Right ventricle myocardium superior (tissue), 1 donor: ENCODE measurements around the gene ITPR3. TPM values are rescaled to one million over a fixed set of nuclear protein-coding genes. Genes with fewer than 3 reads are reported as not detected.

Source experiments
- ATAC-seq: fragments of 200-7000 bp; cut with Tn5 transposase; one replicate; pipeline ENCODE4 v1.9.1; 2020; ENCODE audit warnings: mild to moderate bottlenecking; ENCODE audit not compliant: poor library complexity
- DNase-seq: peaks from one replicate; pipeline ENCODE4 v3.0.0-alpha.2; 2020
- intact Hi-C: fragments of 100-400 bp; cut with DNase I; formaldehyde crosslinking; loops from one replicate; pipeline ENCODE4 v1.11.2; 2022
- total RNA-seq: library from RNA; stranded (reverse); fragmentation: NEBNext Ultra II Directional; extraction: Animal tissue kit (Norgen Biotek cat#: 25700); gene quantifications from one replicate; pipeline ENCODE4 v1.2.1, GENCODE V29; 2021
- donor health status: DM: no; HTN: yes; CAD: no; lungs with severe emphysema.

ITPR3 gene
- total RNA-seq, 1 donor from 2014 or later, result 6.0 TPM

DNA sequence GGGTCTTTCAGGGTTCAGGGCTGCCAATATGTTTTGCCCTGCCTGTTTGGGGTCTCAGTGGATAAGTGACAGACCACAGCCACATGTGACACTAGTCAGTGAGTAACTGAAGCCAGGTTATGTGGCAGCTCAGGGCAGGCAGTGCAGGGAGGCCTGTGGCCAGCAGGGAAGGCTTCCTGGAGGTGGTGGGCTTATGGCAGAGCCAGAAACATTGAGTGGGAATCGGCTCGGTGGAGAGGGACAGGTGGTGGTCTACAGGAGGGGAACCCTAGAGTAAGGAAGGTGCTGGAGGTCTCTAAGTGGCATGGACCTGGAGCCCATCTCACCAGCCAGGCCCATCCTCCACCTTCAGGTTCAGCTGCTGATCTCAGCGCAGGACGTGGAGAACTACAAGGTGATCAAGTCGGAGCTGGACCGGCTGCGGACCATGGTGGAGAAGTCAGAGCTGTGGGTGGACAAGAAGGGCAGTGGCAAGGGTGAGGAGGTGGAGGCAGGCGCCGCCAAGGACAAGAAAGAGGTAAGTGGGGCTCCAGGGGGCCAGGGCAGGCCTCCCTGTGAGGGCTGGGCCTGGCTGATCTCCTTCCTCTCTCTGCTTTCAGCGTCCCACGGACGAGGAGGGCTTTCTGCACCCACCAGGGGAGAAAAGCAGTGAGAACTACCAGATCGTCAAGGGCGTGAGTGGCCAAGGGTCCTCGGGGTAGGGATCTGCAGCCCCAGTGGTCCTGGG, 55.5 kb downstream of the ITPR3 start:
- DNase-seq (no peak), ATAC-seq (no peak)
- intact Hi-C loops, result no loop called here

DNA sequence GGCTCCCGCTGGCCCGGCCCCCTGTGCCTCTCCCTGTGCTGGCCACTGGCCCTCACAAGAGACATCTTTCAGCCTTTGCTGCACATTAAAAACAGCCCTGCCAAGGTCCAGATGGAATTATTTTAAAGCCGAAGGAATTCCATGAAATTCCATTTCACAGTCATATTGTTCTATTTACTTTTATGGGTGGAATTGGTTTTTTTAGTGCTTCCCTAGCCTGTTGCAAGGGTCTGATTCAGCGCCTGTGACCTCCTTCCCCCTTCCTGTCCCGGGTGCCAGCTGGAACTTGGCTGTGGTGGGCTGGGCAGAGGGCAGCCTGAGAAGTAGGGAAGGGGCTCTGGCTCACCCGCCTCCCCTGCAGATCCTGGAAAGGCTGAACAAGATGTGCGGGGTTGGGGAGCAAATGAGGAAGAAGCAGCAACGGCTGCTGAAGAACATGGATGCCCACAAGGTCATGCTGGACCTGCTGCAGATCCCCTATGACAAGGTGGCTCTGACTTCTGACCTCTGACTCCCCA, 56.1 kb downstream of the ITPR3 start:
- DNase-seq (no peak), ATAC-seq (no peak)
- intact Hi-C loops, result no loop called here

DNA sequence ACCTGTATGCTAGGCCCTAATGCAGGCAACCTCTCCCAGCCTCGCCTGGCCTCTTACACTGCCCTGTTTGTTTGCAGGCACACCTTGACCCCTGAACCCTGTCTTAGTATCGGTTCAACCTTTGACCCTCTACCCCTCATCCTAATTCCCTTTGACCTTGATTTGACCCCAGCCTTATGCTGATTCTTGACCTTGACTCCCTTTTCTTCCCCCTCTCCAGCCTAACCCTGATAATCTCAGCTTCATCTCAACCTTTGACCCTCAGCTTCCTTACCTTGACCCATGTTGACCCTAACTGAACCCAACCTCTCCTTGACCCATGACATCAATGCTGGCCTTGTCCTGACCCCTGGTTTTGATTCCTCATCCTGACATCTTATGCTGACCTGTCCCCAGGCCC, 56.6 kb downstream of the ITPR3 start:
- intact Hi-C loops, result no loop called here
- DNase-seq, result no peak
- ATAC-seq, result no peak

DNA sequence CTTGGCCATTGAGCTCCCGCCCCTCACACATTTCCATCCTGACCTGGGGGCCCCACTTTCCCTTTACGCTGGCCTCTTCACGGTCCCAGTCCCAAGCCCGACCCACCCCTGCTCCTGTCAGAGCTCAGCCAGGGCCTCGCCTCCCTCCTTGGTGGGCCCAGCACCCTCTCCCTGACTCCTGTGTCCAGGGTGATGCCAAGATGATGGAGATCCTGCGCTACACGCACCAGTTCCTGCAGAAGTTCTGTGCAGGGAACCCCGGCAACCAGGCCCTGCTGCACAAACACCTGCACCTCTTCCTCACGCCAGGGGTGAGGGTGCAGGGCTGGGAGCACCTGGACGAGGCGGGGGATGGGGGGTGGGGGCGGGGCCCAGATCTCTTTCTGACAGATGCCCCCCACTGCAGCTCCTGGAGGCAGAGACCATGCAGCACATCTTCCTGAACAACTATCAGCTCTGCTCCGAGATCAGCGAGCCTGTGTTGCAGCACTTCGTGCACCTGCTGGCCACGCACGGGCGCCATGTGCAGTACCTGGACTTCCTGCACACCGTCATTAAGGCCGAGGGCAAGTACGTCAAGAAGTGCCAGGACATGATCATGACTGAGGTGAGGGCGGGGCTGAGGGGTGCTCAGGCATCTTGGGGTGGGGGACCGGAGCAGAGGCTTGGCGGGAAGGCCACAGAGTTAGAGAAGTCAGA, 57.3 kb downstream of the ITPR3 start:
- no peak for ATAC-seq
- DNase-seq, result no peak
- intact Hi-C loops, result no loop called here

DNA sequence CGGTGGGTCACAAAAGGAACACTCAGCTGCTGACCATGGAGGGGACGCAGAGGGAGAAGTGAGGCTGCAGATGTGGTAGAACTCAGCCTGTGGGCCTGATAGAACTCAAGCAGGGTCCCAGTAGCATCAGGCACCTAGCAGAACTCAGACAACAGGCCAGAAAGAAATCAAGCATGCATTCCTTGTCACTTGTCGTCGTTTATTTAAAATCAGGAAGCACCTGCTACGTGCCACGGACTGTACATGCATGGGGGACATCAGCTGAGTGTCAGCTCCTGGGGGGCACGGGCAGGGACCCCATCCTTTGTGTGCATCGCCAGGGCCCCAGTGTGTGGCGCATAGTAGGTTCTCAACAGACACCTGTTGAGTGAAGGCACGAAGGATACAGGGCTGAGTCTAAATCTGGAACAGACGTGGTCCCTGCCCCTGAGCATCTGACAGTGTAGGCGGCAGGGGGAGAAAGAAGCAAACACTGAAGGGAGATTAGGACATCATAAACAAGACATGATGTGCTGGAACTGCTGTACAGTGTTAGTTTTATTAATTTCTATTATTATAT, 57.9 kb downstream of the ITPR3 start:
- DNase-seq (no peak), ATAC-seq (no peak)
- intact Hi-C loops, result no loop called here

DNA sequence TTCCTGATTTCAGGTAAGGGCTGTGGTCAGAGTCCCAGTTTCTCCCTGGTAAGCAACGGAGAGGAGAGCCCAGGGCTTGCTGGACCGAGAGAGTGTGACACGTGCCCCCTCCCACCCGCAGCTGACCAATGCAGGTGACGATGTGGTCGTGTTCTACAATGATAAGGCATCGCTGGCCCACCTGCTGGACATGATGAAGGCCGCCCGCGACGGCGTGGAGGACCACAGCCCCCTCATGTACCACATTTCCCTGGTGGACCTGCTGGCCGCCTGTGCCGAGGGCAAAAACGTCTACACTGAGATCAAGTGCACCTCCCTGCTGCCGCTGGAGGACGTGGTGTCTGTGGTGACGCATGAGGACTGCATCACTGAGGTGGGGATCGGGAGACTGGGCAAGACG, 58.6 kb downstream of the ITPR3 start:
- ATAC-seq, result no peak
- no peak for DNase-seq
- intact Hi-C loops, result no loop called here

DNA sequence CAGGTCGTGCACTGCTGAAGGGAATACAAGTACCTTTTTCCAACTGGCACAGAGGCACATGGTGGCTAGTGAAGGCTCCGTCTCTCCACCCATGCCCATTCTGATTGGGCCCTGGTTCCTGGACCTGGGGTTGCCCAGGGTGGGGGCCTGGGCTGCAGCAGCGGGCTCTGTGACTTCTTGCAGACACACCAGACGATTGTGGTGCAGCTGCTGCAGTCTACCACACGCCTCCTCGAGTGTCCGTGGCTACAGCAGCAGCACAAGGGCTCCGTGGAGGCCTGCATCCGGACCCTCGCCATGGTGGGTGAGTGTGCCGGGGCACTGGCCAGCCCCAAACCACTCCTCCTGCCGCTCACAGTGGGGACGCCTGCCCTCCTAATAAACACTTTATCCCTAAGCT, 61.2 kb downstream of the ITPR3 start:
- intact Hi-C loops, result no loop called here
- DNase-seq (no peak), ATAC-seq (no peak)

DNA sequence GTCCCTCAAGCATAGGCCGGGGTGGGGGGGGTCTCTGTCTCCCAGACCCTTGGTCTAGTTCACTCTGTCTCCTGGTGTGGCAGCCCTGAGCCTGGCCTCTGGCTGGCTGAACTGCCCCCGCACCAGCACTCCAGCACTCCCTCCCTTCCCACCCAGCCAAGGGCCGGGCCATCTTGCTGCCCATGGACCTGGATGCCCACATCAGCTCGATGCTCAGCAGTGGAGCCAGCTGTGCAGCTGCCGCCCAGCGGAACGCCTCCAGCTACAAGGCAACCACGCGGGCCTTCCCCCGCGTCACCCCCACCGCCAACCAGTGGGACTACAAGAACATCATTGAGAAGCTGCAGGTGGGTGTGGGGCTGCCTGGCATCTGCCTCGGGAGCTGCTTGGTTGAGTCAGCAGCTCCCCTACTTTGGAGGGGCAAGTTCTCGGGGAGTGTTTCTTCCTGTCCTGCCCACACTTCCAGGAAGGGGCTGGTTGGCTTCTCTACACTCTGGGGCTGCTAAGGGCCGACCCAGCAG, 62.0 kb downstream of the ITPR3 start:
- no peak for DNase-seq
- no peak for ATAC-seq
- intact Hi-C loops, result no loop called here

DNA sequence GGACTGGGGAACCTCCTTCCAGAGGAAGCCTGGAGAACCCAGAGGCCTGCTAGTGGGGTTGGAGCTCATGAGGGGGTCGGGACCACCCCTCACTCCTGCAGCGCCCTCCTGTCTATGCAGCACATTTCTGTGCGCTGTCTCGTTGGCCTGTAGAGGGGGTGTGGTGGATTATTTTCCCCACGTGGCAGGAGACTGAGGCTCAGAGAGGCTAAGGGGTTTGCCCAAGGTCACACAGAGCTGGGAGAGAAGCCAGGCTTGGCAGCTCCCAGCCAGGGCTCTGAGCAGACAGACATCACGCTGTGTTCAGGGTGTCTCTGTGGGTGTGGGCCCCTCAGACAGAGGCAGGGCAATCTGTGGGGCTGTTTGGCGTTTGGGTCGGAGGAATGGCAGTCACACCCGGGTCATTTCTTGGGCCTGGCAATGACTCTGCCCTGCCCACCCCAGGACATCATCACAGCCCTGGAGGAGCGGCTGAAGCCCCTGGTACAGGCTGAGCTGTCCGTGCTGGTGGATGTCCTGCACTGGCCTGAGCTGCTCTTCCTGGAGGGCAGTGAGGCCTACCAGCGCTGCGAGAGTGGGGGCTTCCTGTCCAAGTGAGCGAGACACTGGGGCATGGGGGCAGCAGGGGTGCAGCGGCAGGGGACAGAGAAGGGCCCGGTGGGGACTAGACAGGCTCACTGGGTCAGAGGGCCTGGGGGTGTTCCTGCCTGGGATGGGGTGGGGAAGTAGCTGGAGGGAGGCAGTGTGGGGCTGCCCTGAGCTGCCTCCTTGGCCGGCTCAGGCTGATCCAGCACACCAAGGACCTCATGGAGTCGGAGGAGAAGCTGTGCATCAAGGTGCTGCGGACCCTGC, 62.7 kb downstream of the ITPR3 start:
- intact Hi-C loops, result no loop called here
- no peak for ATAC-seq
- no peak for DNase-seq

DNA sequence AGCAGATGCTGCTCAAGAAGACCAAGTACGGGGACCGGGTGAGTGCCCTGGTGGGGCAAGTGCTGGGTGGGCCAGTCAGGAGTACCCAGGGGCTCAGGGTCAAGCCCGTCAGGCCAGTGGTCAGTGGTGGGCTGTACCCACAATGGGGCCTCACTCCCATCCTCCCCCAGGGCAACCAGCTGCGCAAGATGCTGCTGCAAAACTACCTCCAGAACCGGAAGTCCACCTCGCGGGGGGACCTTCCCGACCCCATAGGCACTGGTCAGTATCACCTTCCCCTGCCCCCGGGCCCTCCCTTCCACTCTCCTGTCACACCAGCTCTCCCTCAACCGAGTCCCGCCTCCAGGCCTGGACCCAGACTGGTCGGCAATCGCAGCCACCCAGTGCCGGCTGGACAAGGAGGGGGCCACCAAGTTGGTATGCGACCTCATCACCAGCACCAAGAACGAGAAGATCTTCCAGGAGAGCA, 63.3 kb downstream of the ITPR3 start:
- intact Hi-C loops, result no loop called here
- DNase-seq (no peak), ATAC-seq (no peak)

DNA sequence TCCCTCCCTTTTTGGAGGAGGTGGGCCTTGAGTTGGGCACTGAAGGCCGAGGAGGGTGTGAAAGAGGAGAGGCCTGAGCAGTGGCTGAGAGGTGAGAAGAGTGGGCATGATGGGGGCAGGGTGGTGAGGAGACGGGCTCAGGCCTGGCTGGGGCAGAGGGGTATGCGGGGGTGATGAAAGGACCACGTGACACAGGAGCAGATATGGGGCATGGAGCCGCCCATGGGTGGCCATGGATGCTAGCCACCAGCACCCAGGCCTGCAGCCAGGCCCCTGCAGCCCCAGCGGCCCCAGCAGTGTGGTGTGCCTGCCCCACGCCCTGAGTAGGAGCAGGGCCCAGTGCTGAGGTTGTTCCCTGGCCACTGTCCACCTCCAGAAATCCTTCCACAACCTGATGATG, 63.9 kb downstream of the ITPR3 start:
- ATAC-seq (no peak), DNase-seq (no peak)
- intact Hi-C loops, result no loop called here

DNA sequence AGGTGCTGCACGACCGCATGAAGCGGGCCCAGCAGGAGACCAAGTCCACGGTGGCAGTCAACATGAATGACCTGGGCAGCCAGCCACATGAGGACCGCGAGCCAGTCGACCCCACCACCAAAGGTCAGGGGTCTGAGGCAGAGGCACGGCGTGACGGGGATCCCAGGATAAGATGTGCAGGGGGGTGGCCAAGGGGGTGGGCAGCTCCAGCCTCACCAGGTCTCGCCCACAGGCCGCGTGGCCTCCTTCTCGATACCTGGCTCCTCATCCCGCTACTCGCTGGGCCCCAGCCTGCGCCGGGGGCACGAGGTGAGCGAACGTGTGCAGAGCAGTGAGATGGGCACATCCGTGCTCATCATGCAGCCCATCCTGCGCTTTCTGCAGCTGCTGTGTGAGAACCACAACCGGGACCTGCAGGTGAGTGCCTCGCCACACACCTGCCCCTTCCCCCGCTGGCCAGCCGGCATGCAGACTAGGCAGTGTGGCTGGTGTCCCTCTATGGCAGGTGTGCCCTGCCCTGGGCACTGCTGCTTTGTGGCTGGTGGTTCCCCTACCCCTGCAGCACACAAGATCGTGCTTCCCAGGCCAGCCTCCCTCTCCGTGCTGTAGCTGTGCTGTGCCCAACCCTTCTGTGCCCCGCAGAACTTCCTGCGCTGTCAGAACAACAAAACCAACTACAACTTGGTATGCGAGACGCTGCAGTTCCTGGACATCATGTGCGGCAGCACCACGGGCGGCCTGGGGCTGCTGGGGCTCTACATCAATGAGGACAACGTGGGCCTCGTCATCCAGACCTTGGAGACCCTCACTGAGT, 64.5 kb downstream of the ITPR3 start:
- intact Hi-C loops, result no loop called here
- ATAC-seq (no peak), DNase-seq (no peak)

DNA sequence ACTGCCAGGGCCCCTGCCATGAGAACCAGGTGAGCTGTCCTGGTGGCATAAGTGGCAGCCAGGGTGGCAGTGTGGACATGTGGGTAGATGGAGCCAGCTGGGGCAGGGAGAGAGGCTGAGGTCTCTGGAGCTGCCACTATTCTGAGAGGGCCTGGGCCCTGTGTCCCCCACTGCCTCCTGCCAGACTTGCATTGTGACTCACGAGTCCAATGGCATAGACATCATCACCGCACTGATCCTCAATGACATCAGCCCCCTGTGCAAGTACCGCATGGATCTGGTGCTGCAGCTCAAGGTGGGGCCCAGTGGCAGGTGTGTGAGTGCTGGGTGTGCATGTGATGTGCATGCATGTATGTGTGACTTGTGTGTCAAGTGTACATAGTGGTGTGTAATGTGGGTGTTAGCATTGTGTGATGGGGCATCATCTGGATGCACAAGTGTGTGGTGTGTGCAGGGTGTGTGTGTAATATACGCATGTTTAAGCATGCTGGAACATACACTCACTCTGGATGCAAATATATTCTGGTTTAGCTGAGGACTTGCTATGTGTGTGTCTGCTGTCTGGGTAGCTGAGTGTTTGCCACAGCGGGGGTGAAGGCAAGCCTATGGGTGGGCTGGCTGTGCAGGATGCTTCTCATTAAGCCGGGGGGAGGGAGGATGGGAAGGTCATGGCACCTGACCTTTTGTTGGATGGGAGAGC, 65.3 kb downstream of the ITPR3 start:
- intact Hi-C loops, result no loop called here
- ATAC-seq, result no peak
- DNase-seq, result no peak

DNA sequence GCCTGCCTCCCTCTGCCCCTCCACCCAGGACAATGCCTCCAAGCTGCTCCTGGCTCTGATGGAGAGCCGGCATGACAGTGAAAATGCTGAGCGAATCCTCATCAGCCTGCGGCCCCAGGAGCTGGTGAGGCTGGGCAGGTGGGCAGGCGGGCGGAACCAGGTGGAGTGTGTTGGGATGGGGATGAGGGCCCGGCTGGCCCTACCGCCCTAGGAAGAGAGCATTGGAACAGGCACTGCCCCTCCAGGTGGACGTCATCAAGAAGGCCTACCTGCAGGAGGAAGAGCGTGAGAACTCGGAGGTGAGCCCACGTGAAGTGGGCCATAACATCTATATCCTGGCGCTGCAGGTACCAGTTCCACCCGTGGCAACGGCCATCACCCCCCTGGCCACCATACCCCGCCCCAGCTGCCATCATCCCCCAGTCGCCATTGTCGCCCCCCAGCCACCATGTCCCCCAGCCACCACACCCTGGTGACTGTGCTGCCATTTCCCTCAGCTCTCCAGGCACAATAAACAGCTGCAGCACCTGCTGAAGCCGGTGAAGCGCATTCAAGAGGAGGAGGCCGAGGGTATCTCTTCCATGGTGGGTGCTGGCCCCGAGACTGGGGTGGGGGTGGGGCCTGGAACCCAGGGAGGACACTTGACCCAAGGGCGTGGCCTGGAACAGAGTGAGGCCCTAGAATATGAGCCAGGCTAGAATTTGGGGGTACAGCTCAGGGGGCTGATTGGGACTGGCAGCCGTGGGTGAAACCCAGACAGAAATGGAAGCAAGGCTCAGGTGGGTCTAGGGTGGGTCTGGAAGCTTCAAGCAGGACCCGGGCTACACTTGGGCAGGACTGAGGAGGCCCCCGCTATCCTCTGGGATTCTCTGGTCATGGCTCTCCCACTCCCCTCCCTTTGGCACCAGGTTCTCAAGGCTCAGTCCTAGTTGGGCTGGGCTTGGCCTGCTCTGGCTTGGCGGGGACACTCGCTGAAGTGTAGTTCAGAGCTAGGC, 66.2 kb downstream of the ITPR3 start:
- DNase-seq (no peak), ATAC-seq (no peak)
- intact Hi-C loops, result no loop called here

DNA sequence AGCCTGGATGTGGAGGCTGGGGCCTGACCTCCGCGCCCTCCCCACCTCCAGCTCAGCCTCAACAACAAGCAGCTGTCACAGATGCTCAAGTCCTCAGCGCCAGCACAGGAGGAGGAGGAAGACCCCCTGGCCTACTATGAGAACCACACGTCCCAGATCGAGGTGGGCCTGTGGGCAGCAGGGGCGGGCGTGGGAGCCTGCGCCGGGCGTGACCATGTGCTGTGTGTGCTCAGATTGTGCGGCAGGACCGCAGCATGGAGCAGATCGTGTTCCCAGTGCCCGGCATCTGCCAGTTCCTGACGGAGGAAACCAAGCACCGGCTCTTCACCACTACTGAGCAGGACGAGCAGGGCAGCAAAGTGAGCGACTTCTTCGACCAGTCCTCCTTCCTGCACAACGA, 66.9 kb downstream of the ITPR3 start:
- DNase-seq (peak; percentile 18), ATAC-seq (no peak)
- intact Hi-C loops, result no loop called here

DNA sequence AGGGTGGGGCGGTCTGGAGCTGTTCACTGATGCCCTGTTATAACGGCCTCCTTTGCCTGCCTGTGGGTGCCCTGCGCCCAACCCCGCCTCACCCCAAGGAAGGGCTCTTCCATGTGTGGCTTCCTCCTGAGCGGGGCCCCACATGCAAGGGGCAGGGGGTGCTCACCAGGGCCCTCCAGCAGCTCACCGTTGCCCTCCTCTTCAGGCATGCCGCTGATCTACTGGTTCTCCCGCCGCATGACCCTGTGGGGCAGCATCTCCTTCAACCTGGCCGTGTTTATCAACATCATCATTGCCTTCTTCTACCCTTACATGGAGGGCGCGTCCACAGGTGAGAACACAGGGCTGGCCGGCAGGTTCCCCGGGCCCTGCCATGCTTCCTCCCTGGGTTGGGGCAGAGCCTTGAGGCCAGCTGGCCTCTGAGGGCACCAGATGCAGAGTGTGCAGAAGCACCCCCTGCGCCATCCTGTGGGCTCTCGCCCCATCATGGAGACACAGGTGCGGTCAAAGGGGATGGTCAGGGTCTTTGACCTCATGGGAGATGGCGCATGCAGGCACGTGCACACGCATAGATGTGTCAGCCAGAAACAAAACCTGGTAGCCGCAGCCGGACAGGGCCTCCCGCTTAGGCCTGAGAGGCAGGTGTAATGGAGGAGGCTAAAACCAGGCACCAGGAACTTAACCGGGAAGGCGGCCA, 67.5 kb downstream of the ITPR3 start:
- DNase-seq (peak; percentile 33), ATAC-seq (no peak)
- intact Hi-C loops, result no loop called here
